ENCODE measurements around the gene CHN2. TPM values are rescaled to one million over a fixed set of nuclear protein-coding genes. Genes with fewer than 3 reads are reported as not detected.
A peak's percentile ranks its signal among the peaks of the same experiment; 100 is the strongest.

CHN2 gene
- total and polyA plus RNA-seq, 2 donors (not counting 1 experiment from before 2014, with no cell fraction given): 0.86 to 1.4 TPM

DNA sequence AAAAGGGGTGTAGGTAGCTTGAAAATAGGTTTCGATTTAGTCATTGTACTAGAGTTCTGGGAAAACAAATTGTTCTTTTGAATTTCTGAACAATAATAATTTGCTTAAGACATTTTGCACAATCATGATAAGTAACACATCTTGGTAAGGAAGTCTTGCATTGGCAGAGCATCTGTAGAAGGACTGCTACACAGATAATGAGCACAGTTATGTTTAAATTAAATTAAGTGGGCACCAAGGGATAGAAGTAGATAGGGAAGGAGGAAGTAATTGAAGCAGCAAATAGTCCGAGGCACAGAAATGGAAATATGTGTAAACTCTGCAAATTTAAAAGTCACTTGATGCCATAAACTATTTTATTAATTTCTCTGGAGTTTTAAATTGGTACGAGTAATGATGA lies 122.4 kb downstream of the CHN2 start:
- CTCF ChIA-PET: no interaction called here
- Histone ChIP-seq H3K4me3 (ENCODE audit: control extremely low read depth in 1 of 5, extremely low read depth in 1 of 5, insufficient read depth in 1 of 5, low read depth in 2 of 5, low read length in 4 of 5) (no peak overlapping the region), H3K36me3 (replicated peaks in 1 of 2; ENCODE audit: control extremely low read depth in 1 of 2, control insufficient read depth in 1 of 2, extremely low read depth in 1 of 2, insufficient read depth in 2 of 2, low read length in 1 of 2) (no peaks in the 10 kb centered on the region), H3K9ac (ENCODE audit: low read length) (no peak overlapping the region), H3K79me2 (ENCODE audit: control insufficient read depth, insufficient read depth, low read length) (no peaks in the 10 kb centered on the region), H3K4me2 (replicated peaks; ENCODE audit: low read depth, low read length, poor library complexity, severe bottlenecking) (no peak overlapping the region), H2AFZ (ENCODE audit: insufficient read depth, low read depth, low read length, poor library complexity, severe bottlenecking) (no peak overlapping the region), H3K4me1 (ENCODE audit: control insufficient read depth in 2 of 2, insufficient read depth in 2 of 2, low read length in 2 of 2) (peaks cover 10 to 16% of the 10 kb centered on the region in 2 donors), H3K27me3 (replicated peaks in 1 of 4; ENCODE audit: control extremely low read depth in 1 of 4, control insufficient read depth in 3 of 4, insufficient read depth in 4 of 4, low read length in 3 of 4) (no peaks in the 10 kb centered on the region), H3K27ac (ENCODE audit: low read length in 2 of 2) (no peak overlapping the region), H4K20me1 (ENCODE audit: control insufficient read depth, insufficient read depth, low read length, poor library complexity, severe bottlenecking) (no peaks in the 10 kb centered on the region), H3K9me3 (ENCODE audit: control extremely low read depth in 1 of 3, control insufficient read depth in 2 of 3, insufficient read depth in 1 of 3, low read length in 2 of 3) (no peaks in the 10 kb centered on the region)
- DNase-seq (no peak), ATAC-seq (ENCODE audit: low read depth) (no peak)
- Mint-ChIP-seq H3K27me3 (peaks cover 8% of the 10 kb centered on the region), H3K27ac (no peak overlapping the region), H3K9me3 (ENCODE audit: insufficient read depth) (no peaks in the 10 kb centered on the region), H3K4me3 (no peak overlapping the region), H3K4me1 (peaks cover 18% of the 10 kb centered on the region)
- TF ChIP-seq, protein P1, sequence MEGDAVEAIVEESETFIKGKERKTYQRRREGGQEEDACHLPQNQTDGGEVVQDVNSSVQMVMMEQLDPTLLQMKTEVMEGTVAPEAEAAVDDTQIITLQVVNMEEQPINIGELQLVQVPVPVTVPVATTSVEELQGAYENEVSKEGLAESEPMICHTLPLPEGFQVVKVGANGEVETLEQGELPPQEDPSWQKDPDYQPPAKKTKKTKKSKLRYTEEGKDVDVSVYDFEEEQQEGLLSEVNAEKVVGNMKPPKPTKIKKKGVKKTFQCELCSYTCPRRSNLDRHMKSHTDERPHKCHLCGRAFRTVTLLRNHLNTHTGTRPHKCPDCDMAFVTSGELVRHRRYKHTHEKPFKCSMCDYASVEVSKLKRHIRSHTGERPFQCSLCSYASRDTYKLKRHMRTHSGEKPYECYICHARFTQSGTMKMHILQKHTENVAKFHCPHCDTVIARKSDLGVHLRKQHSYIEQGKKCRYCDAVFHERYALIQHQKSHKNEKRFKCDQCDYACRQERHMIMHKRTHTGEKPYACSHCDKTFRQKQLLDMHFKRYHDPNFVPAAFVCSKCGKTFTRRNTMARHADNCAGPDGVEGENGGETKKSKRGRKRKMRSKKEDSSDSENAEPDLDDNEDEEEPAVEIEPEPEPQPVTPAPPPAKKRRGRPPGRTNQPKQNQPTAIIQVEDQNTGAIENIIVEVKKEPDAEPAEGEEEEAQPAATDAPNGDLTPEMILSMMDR (IDR thresholded peaks at IDR 0.05): no peak
- no peak for TF ChIP-seq EZH2 (IDR thresholded peaks at IDR 0.05; ENCODE audit: borderline replicate concordance, insufficient read depth, low read depth, low read length, poor library complexity, severe bottlenecking)
- POLR2A ChIA-PET: no interaction called here
- intact Hi-C loops (cut with micrococcal nuclease): no loop called here
- WGBS (ENCODE audit: insufficient coverage): 80% methylated on average over 1 of the region's 3 CpGs

DNA sequence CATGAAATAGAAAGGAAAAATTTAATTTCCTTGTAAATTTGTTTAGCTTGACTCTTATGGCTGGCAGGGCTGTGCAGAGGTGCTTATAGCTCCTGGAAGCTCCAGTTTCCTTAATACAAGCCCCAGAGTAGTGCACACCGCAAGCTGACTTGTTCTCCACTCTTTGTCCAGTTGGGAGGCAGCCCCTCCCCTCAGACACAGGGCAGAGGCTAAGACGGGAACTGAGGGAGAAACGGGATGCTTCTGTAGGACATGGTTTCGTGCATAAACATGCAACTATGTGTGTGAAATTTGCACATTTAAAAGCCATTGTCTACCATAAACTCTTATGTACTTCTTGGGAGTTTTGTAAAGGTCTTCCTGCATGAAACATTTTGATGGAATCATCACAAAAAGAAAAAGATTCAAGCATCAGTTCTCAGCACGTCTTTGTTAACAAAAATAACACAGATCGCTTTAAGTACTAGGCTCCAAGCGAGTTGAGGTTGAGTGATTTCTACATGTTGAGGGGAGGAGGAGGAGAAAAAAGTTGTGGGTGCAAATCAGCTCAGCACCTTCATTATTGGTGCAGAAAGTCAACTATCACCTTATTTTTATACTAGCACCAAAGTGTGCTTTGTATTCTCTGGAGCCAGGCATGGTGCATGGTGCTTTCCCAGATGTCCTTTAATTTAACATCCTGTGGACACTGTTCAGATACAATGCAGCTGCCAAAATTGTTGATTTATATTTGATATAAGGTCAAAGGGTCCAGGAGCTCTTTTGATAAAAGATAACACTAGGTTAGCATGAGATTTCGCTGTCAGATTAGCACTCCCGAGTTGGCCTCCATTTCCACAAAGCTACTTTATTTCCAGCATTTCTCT lies 124.5 kb downstream of the CHN2 start:
- Histone ChIP-seq H3K9ac (ENCODE audit: low read length) (no peak overlapping the region), H3K27ac (ENCODE audit: low read length in 2 of 2) (no peak overlapping the region), H3K9me3 (ENCODE audit: control extremely low read depth in 1 of 3, control insufficient read depth in 2 of 3, insufficient read depth in 1 of 3, low read length in 2 of 3) (no peaks in the 10 kb centered on the region), H3K4me2 (replicated peaks; ENCODE audit: low read depth, low read length, poor library complexity, severe bottlenecking) (no peak overlapping the region), H3K79me2 (ENCODE audit: control insufficient read depth, insufficient read depth, low read length) (no peaks in the 10 kb centered on the region), H2AFZ (ENCODE audit: insufficient read depth, low read depth, low read length, poor library complexity, severe bottlenecking) (no peak overlapping the region), H3K4me1 (ENCODE audit: control insufficient read depth in 2 of 2, insufficient read depth in 2 of 2, low read length in 2 of 2) (peaks cover 10 to 16% of the 10 kb centered on the region in 2 donors), H4K20me1 (ENCODE audit: control insufficient read depth, insufficient read depth, low read length, poor library complexity, severe bottlenecking) (no peaks in the 10 kb centered on the region), H3K27me3 (replicated peaks in 1 of 4; ENCODE audit: control extremely low read depth in 1 of 4, control insufficient read depth in 3 of 4, insufficient read depth in 4 of 4, low read length in 3 of 4) (no peaks in the 10 kb centered on the region), H3K4me3 (ENCODE audit: control extremely low read depth in 1 of 5, extremely low read depth in 1 of 5, insufficient read depth in 1 of 5, low read depth in 2 of 5, low read length in 4 of 5) (no peak overlapping the region), H3K36me3 (replicated peaks in 1 of 2; ENCODE audit: control extremely low read depth in 1 of 2, control insufficient read depth in 1 of 2, extremely low read depth in 1 of 2, insufficient read depth in 2 of 2, low read length in 1 of 2) (no peaks in the 10 kb centered on the region)
- WGBS (ENCODE audit: insufficient coverage): 90% methylated on average over 2 of the region's 9 CpGs
- Mint-ChIP-seq H3K27me3 (peaks cover 3% of the 10 kb centered on the region), H3K27ac (no peak overlapping the region), H3K4me3 (peak overlapping the region; percentile 42), H3K4me1 (peaks cover 18% of the 10 kb centered on the region), H3K9me3 (ENCODE audit: insufficient read depth) (no peaks in the 10 kb centered on the region)
- intact Hi-C loops (cut with micrococcal nuclease): no loop called here
- CTCF ChIA-PET: interaction anchor here (1.6 kb wide), 1 partner anchor 88 kb away, joined by 3 read pairs; no protein-coding TSS in a partner anchor
- ATAC-seq (ENCODE audit: low read depth): no peak
- TF ChIP-seq, protein P1 (IDR thresholded peaks at IDR 0.05): no peak
- TF ChIP-seq EZH2 (IDR thresholded peaks at IDR 0.05; ENCODE audit: borderline replicate concordance, insufficient read depth, low read depth, low read length, poor library complexity, severe bottlenecking): no peak
- no peak for DNase-seq
- POLR2A ChIA-PET: no interaction called here

All from B cell (primary cell).